ENCODE data around the gene SMAP2. TPM values are rescaled to one million over a fixed set of nuclear protein-coding genes. Genes with fewer than 3 reads are reported as not detected.
A peak's percentile ranks its signal among the peaks of the same experiment; 100 is the strongest.

SMAP2 gene
- total and polyA plus RNA-seq, 2 donors (not counting 3 experiments of a cell fraction or from before 2014, with no cell fraction given), result 8.0 to 11.1 TPM

- Histone ChIP-seq H3K9me1 (replicated peaks; ENCODE audit: control insufficient read depth, extremely low read depth, insufficient read depth, low read length) (no peaks in the 10 kb centered on the region), H3K4me3 (replicated peaks in 1 of 3; ENCODE audit: insufficient read depth in 1 of 3, low read depth in 1 of 3, low read length in 3 of 3) (no peak overlapping the region), H3K27ac (ENCODE audit: insufficient read depth, low read depth, low read length) (no peak overlapping the region), H4K20me1 (replicated peaks; ENCODE audit: control insufficient read depth, extremely low read depth, insufficient read depth, low read length) (no peaks in the 10 kb centered on the region), H3K36me3 (ENCODE audit: control insufficient read depth in 2 of 2, extremely low read depth in 1 of 2, insufficient read depth in 2 of 2, low read length in 2 of 2) (no peaks in the 10 kb centered on the region), H3K9ac (replicated peaks; ENCODE audit: extremely low read depth, insufficient read depth, low read length) (no peak overlapping the region), H3K79me2 (ENCODE audit: control insufficient read depth, insufficient read depth, low read length) (no peaks in the 10 kb centered on the region), H3K4me1 (ENCODE audit: control insufficient read depth, extremely low read depth, insufficient read depth, low read length) (peaks cover 8% of the 10 kb centered on the region), H3K9me3 (replicated peaks; ENCODE audit: control insufficient read depth, insufficient read depth, low read length) (no peaks in the 10 kb centered on the region), H3K27me3 (ENCODE audit: control insufficient read depth in 2 of 2, insufficient read depth in 2 of 2, low read length in 2 of 2) (no peaks in the 10 kb centered on the region), H2AFZ (ENCODE audit: low read depth, low read length) (no peak overlapping the region), H3K4me2 (ENCODE audit: insufficient read depth, low read length) (no peak overlapping the region)
- CTCF ChIA-PET, result interaction anchor here (5.1 kb wide), 1 partner anchor 15 kb away, joined by 16 read pairs; no protein-coding TSS in a partner anchor
- no TSS peak for BruUV-seq (replicated peaks)
- dilution Hi-C loops (cut with MboI; ENCODE audit: extremely low pct_ligation_motif_present, low sequenced_read_pairs), result no loop called here
- intact Hi-C loops (cut with micrococcal nuclease), result no loop called here
- TF ChIP-seq MYC (IDR thresholded peaks at IDR 0.05; ENCODE audit: low read depth, low read length), result no peak
- no peak for TF ChIP-seq CTCF (IDR thresholded peaks at IDR 0.05; ENCODE audit: extremely low read depth in 1 of 2, insufficient read depth in 1 of 2, low read depth in 1 of 2, low read length in 2 of 2)
- TF ChIP-seq MAX (IDR thresholded peaks at IDR 0.05; ENCODE audit: insufficient read depth, insufficient read length), result no peak
- TF ChIP-seq GATA2 (IDR thresholded peaks at IDR 0.05; ENCODE audit: insufficient read depth, insufficient read length, low read depth, low read length), result no peak
- no peak for TF ChIP-seq FOS (IDR thresholded peaks at IDR 0.05; ENCODE audit: borderline replicate concordance, insufficient read depth, low read length)
- no peak for TF ChIP-seq POLR2A (IDR thresholded peaks at IDR 0.05; ENCODE audit: low read depth, low read length)
- TF ChIP-seq EZH2 (IDR thresholded peaks at IDR 0.05; ENCODE audit: borderline replicate concordance, low read depth, low read length, severe bottlenecking), result no peak
- TF ChIP-seq JUN (IDR thresholded peaks at IDR 0.05; ENCODE audit: borderline replicate concordance, insufficient read depth, insufficient read length, low read depth), result no peak
- TF ChIP-seq POLR2AphosphoS5 (IDR thresholded peaks at IDR 0.05; ENCODE audit: insufficient read depth, low read depth, low read length), result no peak
- FAIRE-seq (peak; percentile 24), DNase-seq (ENCODE audit: low read depth, low spot score) (no peak)
- POLR2A ChIA-PET, result no interaction called here
These were observed 16.5 kb downstream of the SMAP2 start for GRCh38 chr1:40389871-40390560.
